ENCODE data around the gene CHRNB4.
"Not testable (repeated sequence)": the region's sequence is repeated elsewhere in the genome, so short reads cannot be mapped to it uniquely, and the experiment has no call there.

DNA sequence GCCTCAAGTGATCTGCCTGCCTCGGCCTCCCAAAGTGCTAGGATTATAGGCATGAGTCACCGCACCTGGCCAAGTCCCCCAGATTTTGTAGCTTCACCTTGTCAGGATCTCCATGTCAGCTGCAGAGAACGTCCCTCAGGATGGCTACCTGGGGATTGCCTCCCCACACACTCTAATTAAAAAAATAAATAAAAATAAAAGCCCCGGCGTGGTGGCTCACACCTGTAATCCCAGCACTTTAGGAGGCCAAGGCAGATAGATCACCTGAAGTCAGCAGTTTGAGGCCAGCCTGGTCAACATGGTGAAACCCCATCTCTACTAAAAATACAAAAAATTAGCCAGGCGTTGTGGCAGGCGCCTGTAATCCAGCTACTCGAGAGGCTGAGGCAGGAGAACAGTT lies 42.6 kb upstream of the CHRNB4 start:
- TF ChIP-seq, protein P1, sequence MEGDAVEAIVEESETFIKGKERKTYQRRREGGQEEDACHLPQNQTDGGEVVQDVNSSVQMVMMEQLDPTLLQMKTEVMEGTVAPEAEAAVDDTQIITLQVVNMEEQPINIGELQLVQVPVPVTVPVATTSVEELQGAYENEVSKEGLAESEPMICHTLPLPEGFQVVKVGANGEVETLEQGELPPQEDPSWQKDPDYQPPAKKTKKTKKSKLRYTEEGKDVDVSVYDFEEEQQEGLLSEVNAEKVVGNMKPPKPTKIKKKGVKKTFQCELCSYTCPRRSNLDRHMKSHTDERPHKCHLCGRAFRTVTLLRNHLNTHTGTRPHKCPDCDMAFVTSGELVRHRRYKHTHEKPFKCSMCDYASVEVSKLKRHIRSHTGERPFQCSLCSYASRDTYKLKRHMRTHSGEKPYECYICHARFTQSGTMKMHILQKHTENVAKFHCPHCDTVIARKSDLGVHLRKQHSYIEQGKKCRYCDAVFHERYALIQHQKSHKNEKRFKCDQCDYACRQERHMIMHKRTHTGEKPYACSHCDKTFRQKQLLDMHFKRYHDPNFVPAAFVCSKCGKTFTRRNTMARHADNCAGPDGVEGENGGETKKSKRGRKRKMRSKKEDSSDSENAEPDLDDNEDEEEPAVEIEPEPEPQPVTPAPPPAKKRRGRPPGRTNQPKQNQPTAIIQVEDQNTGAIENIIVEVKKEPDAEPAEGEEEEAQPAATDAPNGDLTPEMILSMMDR (IDR thresholded peaks at IDR 0.05), result not testable (repeated sequence)
- not testable (repeated sequence) for TF ChIP-seq POLR2A (IDR thresholded peaks at IDR 0.05)
